Left renal pelvis (tissue), 4 donors: ENCODE data around the gene CFL1. TPM values are rescaled to one million over a fixed set of nuclear protein-coding genes. Genes with fewer than 3 reads are reported as not detected.

ENCODE experiments used
- DNase-seq, 4 donors: peaks; one replicate each; pipeline ENCODE4 v3.0.0-alpha.2; 2013; ENCODE audit warnings: low read depth in 4 of 4, low spot score in 3 of 4
- polyA plus RNA-seq, 4 donors: library from polyadenylated mRNA; unstranded; fragments of 120-200 nt; gene quantifications; one replicate each; pipeline ENCODE4 v1.2.1, GENCODE V29; 2013; ENCODE audit not compliant: insufficient read length in 4 of 4

The CFL1 gene
- polyA plus RNA-seq, 4 donors, result 672 to 810 (median 730) TPM

DNA sequence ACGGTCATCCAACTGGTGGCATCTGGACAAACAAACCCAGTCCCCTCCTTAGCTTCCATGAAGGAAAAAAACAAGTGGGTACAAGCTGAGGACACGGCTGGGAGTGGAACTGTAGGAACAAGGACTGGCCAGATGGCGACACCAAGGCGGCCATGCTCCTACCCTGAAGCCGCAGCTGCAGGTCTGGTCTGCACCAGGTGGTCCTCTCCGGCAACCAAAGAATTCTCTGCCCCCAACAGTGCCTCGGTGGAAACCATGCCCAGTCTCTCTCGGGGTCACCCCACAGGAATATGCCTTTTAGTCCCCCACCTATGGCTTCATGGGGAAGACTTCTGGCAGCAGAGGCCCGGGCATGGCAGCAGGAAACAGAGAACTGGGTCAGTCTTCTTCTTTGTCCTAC, 48.5 kb downstream of the CFL1 start:
- no peak for DNase-seq

DNA sequence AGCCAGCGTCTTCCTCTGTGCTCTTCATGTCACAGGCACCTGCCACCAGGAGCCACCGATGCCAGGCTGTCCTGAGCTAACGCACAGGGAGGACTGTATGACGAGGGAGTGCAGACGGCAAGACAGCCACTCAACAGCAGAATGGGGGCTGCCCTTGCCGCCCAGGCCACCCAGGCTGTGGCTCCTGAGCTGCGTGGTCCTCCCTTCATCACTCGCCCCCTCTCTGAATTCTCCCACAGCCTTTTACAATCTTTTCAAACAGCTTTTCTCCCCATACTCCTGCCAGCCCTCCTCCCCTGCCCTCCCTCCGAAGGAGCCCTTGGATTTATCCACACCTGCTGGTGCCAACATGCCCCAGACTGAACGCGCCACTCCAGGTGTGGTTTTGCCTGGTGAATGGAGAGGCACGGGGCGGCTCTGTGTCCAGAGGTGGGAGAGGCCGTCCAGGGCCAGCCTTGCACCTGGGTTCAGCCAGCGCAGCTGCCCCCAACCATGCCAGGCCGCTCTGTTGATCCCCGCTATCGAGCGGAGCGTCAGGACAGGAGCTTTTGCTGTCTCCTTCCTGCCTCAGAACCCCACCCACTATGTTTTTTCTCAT, 49.1 kb downstream of the CFL1 start:
- no peak for DNase-seq

DNA sequence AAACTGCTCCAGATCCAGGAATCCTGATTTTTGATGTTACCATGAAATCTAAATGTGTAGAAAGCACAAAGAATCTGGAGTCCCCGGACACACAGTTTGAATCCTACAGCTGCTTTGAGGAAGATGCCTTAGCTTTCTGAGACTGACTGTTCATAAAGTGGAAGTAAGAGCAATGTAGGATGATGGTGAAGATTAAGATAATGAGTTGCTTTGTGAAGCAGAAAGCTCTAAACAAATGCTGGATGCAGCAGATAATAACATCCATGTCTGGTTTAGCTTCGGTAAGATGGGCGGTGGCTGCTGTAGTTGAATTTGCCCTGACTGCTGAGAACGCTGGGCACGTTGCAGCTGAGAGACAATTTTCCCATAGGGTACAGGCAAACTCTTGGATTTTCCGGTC, 51.0 kb downstream of the CFL1 start:
- no peak for DNase-seq

Other genes with a start within 250 kb of the CFL1 start
- gene MAP3K11, start 244.0 kb downstream of the CFL1 start, polyA plus RNA-seq, result 10 to 100 TPM; 24.9 to 47.5 (median 34.7) TPM
- 10 to 100 TPM; 20.3 to 37.9 (median 28.1) TPM for gene PCNX3, start 242.4 kb downstream of the CFL1 start, polyA plus RNA-seq
- gene SIPA1, start 220.1 kb downstream of the CFL1 start, polyA plus RNA-seq, result 10 to 100 TPM; 20.5 to 46.5 (median 34.1) TPM
- 10 to 100 TPM; 50.0 to 62.9 (median 58.8) TPM for gene RELA, start 195.3 kb downstream of the CFL1 start, polyA plus RNA-seq
- 10 to 100 TPM; 47.9 to 80.4 (median 65.7) TPM for gene KAT5, start 145.9 kb downstream of the CFL1 start, polyA plus RNA-seq
- gene RNASEH2C, start 137.4 kb downstream of the CFL1 start, polyA plus RNA-seq, result 10 to 100 TPM; 32.0 to 59.4 (median 36.5) TPM
- gene AP5B1, start 77.2 kb downstream of the CFL1 start, polyA plus RNA-seq, result 1 to 10 TPM; 2.7 to 9.7 (median 6.0) TPM
- gene OVOL1, start 71.1 kb downstream of the CFL1 start, polyA plus RNA-seq, result 10 to 100 TPM in 2 of 4 donors, 1 to 10 TPM in 1, under 1 TPM in 1; 0.23 to 15.9 (median 9.9) TPM
- 1 to 10 TPM; 2.0 to 4.1 (median 2.9) TPM for gene SNX32, start 24.2 kb downstream of the CFL1 start, polyA plus RNA-seq
- gene MUS81, start 2.3 kb upstream of the CFL1 start, polyA plus RNA-seq, result 10 to 100 TPM; 40.5 to 64.2 (median 48.2) TPM
- 100 to 1,000 TPM; 102 to 212 (median 121) TPM for gene EFEMP2, start 14.6 kb upstream of the CFL1 start, polyA plus RNA-seq
- 1 to 10 TPM in 2 of 4 donors, under 1 TPM in 2; 0.92 to 1.4 (median 1.1) TPM for gene CTSW, start 21.7 kb upstream of the CFL1 start, polyA plus RNA-seq
- gene FIBP, start 30.3 kb upstream of the CFL1 start, polyA plus RNA-seq, result 10 to 100 TPM; 65.4 to 95.5 (median 90.1) TPM
- gene CCDC85B, start 32.5 kb upstream of the CFL1 start, polyA plus RNA-seq, result 10 to 100 TPM in 2 of 4 donors, 1 to 10 TPM in 2; 4.8 to 15.0 (median 9.7) TPM
- gene FOSL1, start 42.2 kb upstream of the CFL1 start, polyA plus RNA-seq, result under 1 TPM in 2 of 4 donors, not detected in 2; 0.23 to 0.30 TPM
- 10 to 100 TPM; 36.8 to 50.2 (median 38.8) TPM for gene C11orf68, start 60.9 kb upstream of the CFL1 start, polyA plus RNA-seq
- gene DRAP1, start 61.2 kb upstream of the CFL1 start, polyA plus RNA-seq, result 100 to 1,000 TPM in 1 of 4 donors, 10 to 100 TPM in 3; 73.8 to 106 (median 81.9) TPM
- not detected for gene TSGA10IP, start 87.3 kb upstream of the CFL1 start, polyA plus RNA-seq
- 10 to 100 TPM; 41.9 to 57.8 (median 47.7) TPM for gene SART1, start 103.6 kb upstream of the CFL1 start, polyA plus RNA-seq
- 10 to 100 TPM; 18.6 to 31.6 (median 27.8) TPM for gene EIF1AD, start 144.0 kb upstream of the CFL1 start, polyA plus RNA-seq
- gene BANF1, start 144.3 kb upstream of the CFL1 start, polyA plus RNA-seq, result 100 to 1,000 TPM; 256 to 283 (median 266) TPM
- gene CST6, start 153.8 kb upstream of the CFL1 start, polyA plus RNA-seq, result not detected
- not detected for gene CATSPER1, start 168.3 kb upstream of the CFL1 start, polyA plus RNA-seq
- gene GAL3ST3, start 191.0 kb upstream of the CFL1 start, polyA plus RNA-seq, result 1 to 10 TPM; 3.5 to 7.1 (median 4.3) TPM
- 100 to 1,000 TPM; 185 to 261 (median 236) TPM for gene SF3B2, start 194.2 kb upstream of the CFL1 start, polyA plus RNA-seq
- 10 to 100 TPM; 43.6 to 60.4 (median 49.3) TPM for gene PACS1, start 212.1 kb upstream of the CFL1 start, polyA plus RNA-seq